ENCODE results near the gene BRI3.
"Not testable (repeated sequence)": the region's sequence is repeated elsewhere in the genome, so short reads cannot be mapped to it uniquely, and the experiment has no call there.

The BRI3 gene

DNA sequence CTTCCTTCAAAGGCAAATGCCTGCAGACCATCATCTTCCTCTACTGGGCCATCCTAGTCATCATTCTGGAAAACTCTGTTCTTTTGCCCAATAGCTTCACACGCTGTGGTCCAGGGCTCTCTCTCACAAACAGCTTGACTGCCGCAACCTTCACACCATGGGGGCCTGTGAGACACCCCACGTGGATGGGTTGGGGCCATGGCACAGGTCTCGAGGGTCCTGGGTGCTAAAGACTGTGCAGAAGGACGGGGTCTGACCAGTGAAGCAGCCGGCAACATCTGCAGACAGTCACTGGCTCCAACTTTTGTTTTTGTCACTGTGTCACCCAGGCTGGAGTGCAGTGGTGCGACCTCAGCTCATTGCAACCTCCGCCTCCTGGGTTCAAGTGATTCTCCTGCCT lies 28.1 kb downstream of the BRI3 start:
- Histone ChIP-seq H3K9ac (no peak overlapping the region), H3K36me3 (ENCODE audit: insufficient read depth) (no peaks in the 10 kb centered on the region), H3K4me2 (no peak overlapping the region), H3K4me1 (ENCODE audit: low read depth, poor library complexity, severe bottlenecking) (no peaks in the 10 kb centered on the region), H4K20me1 (ENCODE audit: insufficient read depth) (no peaks in the 10 kb centered on the region), H3K79me2 (ENCODE audit: insufficient read depth, low read depth) (no peaks in the 10 kb centered on the region), H3K27me3 (ENCODE audit: insufficient read depth, low read depth) (no peaks in the 10 kb centered on the region), H3K4me3 (IDR thresholded peaks at IDR 0.05; ENCODE audit: insufficient read depth, low read depth, low read length) (no peak overlapping the region), H3K27ac (no peak overlapping the region), H2AFZ (ENCODE audit: low read depth) (no peak overlapping the region)
- TF ChIP-seq, protein P1, sequence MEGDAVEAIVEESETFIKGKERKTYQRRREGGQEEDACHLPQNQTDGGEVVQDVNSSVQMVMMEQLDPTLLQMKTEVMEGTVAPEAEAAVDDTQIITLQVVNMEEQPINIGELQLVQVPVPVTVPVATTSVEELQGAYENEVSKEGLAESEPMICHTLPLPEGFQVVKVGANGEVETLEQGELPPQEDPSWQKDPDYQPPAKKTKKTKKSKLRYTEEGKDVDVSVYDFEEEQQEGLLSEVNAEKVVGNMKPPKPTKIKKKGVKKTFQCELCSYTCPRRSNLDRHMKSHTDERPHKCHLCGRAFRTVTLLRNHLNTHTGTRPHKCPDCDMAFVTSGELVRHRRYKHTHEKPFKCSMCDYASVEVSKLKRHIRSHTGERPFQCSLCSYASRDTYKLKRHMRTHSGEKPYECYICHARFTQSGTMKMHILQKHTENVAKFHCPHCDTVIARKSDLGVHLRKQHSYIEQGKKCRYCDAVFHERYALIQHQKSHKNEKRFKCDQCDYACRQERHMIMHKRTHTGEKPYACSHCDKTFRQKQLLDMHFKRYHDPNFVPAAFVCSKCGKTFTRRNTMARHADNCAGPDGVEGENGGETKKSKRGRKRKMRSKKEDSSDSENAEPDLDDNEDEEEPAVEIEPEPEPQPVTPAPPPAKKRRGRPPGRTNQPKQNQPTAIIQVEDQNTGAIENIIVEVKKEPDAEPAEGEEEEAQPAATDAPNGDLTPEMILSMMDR (conservative IDR thresholded peaks at IDR 0.05; ENCODE audit: low read depth, low read length), result no peak

DNA sequence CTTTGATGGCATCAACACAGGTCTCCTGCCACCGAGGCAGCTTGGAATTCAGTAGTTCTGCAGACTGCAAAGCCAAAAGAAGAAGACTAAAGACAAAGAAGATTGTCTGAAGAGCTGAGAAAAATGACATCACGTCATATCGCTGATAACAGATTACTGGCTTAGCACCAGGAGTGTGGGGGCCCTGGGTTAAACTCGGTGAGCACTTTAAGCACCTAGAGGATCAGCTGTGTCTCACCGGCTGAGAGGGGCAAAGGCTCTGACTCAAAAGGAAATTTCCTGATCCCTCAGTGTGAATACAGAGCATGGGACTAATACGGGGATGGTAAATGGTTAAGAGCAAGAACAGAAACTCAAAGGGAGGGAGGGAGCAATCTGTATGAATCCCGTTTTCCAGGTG lies 30.7 kb downstream of the BRI3 start:
- Histone ChIP-seq H3K36me3 (ENCODE audit: insufficient read depth) (no peaks in the 10 kb centered on the region), H3K27me3 (ENCODE audit: insufficient read depth, low read depth) (no peaks in the 10 kb centered on the region), H3K4me2 (no peak overlapping the region), H2AFZ (ENCODE audit: low read depth) (no peak overlapping the region), H3K4me1 (ENCODE audit: low read depth, poor library complexity, severe bottlenecking) (no peaks in the 10 kb centered on the region), H3K4me3 (IDR thresholded peaks at IDR 0.05; ENCODE audit: insufficient read depth, low read depth, low read length) (no peak overlapping the region), H3K27ac (no peak overlapping the region), H4K20me1 (ENCODE audit: insufficient read depth) (no peaks in the 10 kb centered on the region), H3K79me2 (ENCODE audit: insufficient read depth, low read depth) (no peaks in the 10 kb centered on the region), H3K9ac (no peak overlapping the region)
- TF ChIP-seq, protein P1 (conservative IDR thresholded peaks at IDR 0.05; ENCODE audit: low read depth, low read length), result no peak

DNA sequence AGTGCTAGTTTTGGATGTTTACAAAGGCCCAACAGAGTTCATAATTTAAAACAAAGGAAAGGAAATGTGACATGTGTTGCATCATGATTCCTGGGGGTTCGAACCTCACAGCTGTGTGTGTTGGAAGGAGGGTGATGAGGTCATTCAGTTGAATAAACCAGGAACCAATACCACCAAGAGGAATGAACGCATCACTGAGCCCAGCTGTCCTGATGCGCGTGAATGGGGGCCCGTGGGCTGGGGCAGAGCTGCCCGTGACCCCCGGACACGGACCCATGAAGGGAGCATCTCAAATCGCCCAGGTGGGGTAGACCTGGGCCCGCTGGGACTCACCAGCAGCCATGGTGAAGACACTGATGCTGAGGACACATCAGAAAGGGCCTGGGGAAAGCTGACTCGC lies 33.0 kb downstream of the BRI3 start:
- no peaks in the 10 kb centered on the region for H3K79me2 ChIP-seq (ENCODE audit: insufficient read depth, low read depth)
- TF ChIP-seq, protein P1 (conservative IDR thresholded peaks at IDR 0.05; ENCODE audit: low read depth, low read length), result no peak
- H3K9ac ChIP-seq, result no peak overlapping the region
- H3K4me2 ChIP-seq, result no peak overlapping the region
- H3K36me3 ChIP-seq (ENCODE audit: insufficient read depth), result no peaks in the 10 kb centered on the region
- no peaks in the 10 kb centered on the region for H3K27me3 ChIP-seq (ENCODE audit: insufficient read depth, low read depth)
- no peaks in the 10 kb centered on the region for H4K20me1 ChIP-seq (ENCODE audit: insufficient read depth)
- no peak overlapping the region for H2AFZ ChIP-seq (ENCODE audit: low read depth)
- H3K4me3 ChIP-seq (IDR thresholded peaks at IDR 0.05; ENCODE audit: insufficient read depth, low read depth, low read length), result no peak overlapping the region
- no peak overlapping the region for H3K27ac ChIP-seq
- no peaks in the 10 kb centered on the region for H3K4me1 ChIP-seq (ENCODE audit: low read depth, poor library complexity, severe bottlenecking)

DNA sequence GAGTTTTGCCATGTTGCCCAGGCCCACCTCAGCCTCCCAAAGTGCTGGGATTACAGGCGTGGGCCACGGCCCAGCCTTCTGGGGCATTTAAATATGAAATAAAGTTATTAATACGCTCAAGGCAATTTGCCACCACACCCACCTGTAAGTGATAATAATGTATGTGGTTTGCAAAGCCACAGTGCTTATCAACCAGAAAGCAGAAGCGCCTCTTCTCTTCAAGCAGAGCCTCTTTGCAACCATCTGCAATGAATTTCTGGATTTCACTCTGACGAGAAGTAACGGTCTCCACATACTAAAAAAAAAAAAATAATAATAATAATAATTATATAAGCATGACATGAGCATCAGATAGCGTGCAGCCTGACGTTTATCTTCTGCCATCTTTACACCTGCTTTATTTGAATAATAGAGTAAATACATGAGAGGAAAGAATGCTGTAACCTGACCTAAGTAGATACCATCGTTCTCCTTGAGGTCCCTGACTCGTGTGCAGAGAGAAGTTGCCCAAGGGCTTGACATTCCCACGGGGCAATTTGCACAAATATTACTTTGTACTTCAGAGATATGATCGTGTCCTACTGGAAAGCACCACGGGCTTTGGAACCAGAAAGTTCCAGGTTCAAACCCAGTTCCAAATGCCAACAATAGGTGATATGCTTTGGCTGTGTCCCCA lies 34.0 kb downstream of the BRI3 start:
- Histone ChIP-seq H3K4me2 (no peak overlapping the region), H3K27ac (no peak overlapping the region), H3K4me1 (ENCODE audit: low read depth, poor library complexity, severe bottlenecking) (no peaks in the 10 kb centered on the region)

DNA sequence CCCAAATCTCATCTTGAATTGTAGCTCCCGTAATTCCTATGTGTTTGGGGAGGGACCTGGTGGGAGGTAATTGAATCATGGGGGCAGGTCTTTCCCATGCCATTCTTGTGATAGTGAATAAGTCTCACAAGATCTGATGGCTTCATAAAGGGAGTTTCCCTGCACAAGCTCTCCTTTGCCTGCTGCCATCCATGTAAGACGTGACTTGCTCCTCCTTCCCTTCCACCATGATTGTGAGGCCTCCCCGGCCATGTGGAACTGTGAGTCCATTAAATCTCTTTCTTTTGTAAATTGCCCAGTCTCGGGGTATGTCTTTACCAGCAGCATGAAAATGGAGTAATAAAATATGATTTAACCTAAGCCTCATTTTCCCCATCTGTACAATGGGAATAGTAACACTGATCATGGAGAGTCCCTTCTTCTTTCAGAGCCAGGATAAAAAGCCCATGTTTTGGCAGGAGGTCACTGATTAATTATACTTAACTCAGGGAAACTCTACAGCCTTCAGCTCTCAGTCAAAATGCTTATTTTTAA lies 34.6 kb downstream of the BRI3 start:
- not testable (repeated sequence) for H3K27me3 ChIP-seq (ENCODE audit: insufficient read depth, low read depth); H3K4me1 ChIP-seq (ENCODE audit: low read depth, poor library complexity, severe bottlenecking); H3K36me3 ChIP-seq (ENCODE audit: insufficient read depth); H3K4me2 ChIP-seq; H3K4me3 ChIP-seq (IDR thresholded peaks at IDR 0.05; ENCODE audit: insufficient read depth, low read depth, low read length); H3K79me2 ChIP-seq (ENCODE audit: insufficient read depth, low read depth); H4K20me1 ChIP-seq (ENCODE audit: insufficient read depth); H2AFZ ChIP-seq (ENCODE audit: low read depth); H3K9ac ChIP-seq; H3K27ac ChIP-seq

More for the DNA sequence above, 34.0 kb downstream of the BRI3 start:
- TF ChIP-seq, protein P1 (conservative IDR thresholded peaks at IDR 0.05; ENCODE audit: low read depth, low read length), result no peak
- no peaks in the 10 kb centered on the region for H3K36me3 ChIP-seq (ENCODE audit: insufficient read depth)
- H3K4me3 ChIP-seq (IDR thresholded peaks at IDR 0.05; ENCODE audit: insufficient read depth, low read depth, low read length), result no peak overlapping the region
- H4K20me1 ChIP-seq (ENCODE audit: insufficient read depth), result no peaks in the 10 kb centered on the region
- H3K27me3 ChIP-seq (ENCODE audit: insufficient read depth, low read depth), result no peaks in the 10 kb centered on the region
- H2AFZ ChIP-seq (ENCODE audit: low read depth), result no peak overlapping the region
- no peaks in the 10 kb centered on the region for H3K79me2 ChIP-seq (ENCODE audit: insufficient read depth, low read depth)
- no peak overlapping the region for H3K9ac ChIP-seq

Measured in KMS-11 (cell line).